HG03520 (cell line): ENCODE data around the gene KCNK18.
"Not testable (repeated sequence)": the region's sequence is repeated elsewhere in the genome, so short reads cannot be mapped to it uniquely, and the experiment has no call there.

Source experiments
- ATAC-seq: cut with Tn5 transposase; IDR thresholded peaks from one replicate; pipeline ENCODE4 v1.9.1; 2021; ENCODE audit warnings: mild to moderate bottlenecking, moderate library complexity; ENCODE audit not compliant: unreplicated experiment

Gene KCNK18

DNA sequence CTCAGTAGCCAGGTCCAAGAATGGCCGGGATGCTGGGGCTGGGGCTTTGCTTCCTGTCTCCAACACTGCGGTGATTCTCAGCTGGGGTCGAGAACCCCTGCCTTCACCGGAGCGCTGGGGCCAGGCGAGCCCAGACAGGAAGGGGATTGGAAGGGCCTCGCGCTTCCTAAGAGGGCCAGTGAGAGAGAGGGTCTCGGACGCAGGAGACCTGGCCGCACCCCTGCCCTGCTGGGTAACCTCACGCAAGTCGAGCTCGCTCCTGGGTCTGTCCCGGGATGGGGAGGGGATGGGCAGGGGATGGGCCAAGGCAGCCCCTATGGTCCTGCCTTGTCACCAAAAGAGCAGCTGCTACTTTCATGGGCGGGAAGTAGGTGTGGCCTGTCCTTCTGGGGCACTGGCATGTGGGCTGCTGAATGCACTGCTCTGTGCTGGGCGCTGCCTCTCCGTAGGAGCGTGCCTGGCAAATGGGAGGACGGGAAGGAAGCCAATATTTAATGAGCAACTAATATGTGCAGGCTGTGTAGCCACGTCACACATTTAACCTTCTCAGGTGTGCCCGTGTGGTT is 20.0 kb downstream of the KCNK18 start:
- no peak for ATAC-seq

DNA sequence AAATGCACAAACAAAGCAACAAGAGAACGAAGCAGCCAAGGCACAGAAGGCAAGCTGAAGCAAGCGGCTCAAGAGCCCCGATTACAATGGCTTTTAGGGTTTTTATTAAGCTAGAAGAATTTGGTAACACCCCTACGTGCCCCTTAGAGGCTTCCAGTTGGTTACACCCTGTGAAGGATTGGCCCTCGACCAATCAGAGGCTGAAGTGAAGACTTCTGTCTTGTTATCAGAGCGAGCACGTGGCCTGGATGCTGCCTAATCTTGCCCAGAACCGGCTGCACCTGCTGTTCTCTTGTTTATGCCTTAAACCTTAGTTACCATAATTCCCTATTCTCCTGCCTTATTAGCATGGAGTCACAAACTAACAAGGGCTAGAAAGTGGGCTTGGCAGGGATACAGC is 21.4 kb downstream of the KCNK18 start:
- no peak for ATAC-seq

DNA sequence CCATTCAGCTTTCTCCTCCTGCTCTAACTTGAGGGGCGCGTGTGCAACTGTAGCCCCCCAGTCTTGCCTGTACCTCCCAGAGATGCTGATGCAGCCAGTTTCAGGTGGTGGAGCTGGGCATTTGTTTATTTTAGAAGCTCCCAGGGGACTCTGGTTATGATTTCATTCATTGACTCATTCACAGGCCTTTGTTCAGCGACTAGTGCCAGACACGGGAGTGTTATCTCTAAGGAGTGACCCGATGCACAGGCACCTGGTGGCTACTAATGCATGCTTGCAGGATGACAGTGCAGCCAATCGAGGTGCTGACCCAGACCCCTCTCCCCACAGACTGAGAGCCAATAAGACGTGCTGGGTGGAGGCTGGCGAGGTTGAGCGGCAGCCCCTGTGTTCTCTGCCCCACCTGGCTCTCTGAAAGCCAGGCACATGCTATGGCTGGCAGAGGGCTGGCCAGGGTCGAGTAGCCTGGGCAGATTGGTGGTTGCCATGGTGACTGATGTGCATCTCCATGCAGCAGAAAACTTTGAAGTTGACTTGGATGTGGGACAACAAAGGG is 23.9 kb downstream of the KCNK18 start:
- ATAC-seq, result no peak

GRCh38 chr10:117222552-117222951 is 25.3 kb downstream of the KCNK18 start:
- ATAC-seq, result no peak

GRCh38 chr10:117222976-117223692 is 25.8 kb downstream of the KCNK18 start:
- no peak for ATAC-seq

GRCh38 chr10:117223693-117224430 is 26.6 kb downstream of the KCNK18 start:
- ATAC-seq, result no peak

DNA sequence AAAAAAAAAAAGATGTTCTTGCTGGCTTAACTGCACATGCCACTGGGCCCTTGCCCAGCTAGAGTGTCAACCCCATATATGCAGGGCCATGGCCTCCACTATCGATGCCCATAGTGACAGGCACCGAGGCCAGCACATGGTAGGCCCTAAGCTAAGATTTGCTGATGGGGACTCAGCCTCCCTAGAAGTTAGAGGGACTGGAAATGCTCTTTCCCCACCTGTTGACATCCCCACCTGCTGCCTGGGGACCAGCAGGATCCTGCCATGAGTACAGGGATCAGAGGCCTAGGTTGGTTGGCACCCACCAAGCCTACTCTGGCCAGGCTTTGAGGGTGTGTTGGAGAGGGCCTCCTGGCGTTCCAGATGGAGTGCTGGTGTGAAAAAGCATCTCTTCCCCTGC is 27.6 kb downstream of the KCNK18 start:
- no peak for ATAC-seq

DNA sequence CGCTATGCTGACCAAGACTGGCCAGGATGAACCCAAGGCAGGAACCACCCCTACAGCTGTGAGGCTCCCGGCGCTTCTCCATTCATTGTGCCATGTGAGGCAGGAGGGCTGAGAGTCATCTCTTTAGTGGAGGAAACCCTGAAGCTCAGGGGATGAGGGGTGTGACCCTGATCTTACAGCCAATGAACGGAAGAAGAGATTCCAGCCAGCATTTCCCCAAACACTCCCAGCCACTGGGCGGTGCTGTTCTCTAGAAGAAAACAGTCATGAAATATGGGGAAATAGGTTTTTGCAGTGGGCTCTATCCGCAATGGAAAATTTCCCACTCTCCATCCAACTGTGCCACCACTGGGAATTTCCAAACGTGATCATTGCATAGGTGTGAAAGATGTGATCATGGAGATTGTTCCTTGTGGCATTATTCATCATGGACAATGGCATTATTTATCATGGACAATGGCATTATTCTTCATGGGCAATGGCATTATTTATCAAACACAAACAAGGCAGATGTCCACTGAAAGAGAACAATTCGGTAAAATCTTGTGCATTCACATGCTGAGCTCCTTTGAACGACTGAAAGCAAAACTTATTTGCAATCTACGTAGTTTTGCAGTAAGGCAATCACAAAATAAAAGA is 29.6 kb downstream of the KCNK18 start:
- ATAC-seq, result peak; percentile 63

DNA sequence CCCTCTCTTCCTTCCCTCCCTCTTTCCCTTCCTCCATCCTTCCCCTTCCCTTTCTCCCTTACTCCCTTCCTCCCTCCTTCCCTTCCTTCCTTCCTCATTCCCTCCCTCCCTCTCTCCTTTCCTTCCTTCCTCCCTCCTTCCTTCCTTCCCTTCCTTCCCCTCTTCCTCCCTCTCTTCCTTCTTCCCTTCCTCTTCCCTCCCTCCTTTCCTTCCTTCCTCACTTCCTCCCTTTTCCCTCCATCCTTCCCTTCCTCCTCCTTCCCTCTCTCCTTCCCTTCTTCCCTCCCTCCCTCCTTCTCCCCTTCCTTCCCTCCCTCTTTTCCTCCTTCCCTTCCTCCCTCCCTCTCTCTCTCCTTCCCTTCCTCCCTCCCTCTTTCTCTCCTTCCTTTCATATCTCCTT is 30.9 kb downstream of the KCNK18 start:
- no peak for ATAC-seq

DNA sequence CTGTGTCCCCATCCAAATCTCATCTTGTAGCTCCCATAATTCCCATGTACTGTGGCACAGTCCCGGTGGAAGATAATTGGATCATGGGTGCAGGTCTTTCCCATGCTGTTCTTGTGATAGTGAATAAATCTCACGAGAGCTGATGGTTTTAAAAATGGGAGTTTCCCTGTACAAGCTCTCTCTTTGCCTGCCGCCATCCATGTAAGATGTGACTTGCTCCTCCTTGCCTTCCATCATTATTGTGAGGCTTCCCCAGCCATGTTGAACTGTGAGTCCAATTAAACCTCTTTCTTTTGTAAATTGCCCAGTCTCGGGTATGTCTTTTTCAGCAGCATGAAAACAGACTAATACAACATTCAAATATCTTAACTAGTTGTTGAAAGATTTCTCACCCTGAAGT is 32.8 kb downstream of the KCNK18 start:
- ATAC-seq, result not testable (repeated sequence)

GRCh38 chr10:117237401-117237991 is 40.2 kb downstream of the KCNK18 start:
- ATAC-seq, result no peak

- ATAC-seq, result no peak
Measured at GRCh38 chr10:117239051-117239450, 41.8 kb downstream of the KCNK18 start.

DNA sequence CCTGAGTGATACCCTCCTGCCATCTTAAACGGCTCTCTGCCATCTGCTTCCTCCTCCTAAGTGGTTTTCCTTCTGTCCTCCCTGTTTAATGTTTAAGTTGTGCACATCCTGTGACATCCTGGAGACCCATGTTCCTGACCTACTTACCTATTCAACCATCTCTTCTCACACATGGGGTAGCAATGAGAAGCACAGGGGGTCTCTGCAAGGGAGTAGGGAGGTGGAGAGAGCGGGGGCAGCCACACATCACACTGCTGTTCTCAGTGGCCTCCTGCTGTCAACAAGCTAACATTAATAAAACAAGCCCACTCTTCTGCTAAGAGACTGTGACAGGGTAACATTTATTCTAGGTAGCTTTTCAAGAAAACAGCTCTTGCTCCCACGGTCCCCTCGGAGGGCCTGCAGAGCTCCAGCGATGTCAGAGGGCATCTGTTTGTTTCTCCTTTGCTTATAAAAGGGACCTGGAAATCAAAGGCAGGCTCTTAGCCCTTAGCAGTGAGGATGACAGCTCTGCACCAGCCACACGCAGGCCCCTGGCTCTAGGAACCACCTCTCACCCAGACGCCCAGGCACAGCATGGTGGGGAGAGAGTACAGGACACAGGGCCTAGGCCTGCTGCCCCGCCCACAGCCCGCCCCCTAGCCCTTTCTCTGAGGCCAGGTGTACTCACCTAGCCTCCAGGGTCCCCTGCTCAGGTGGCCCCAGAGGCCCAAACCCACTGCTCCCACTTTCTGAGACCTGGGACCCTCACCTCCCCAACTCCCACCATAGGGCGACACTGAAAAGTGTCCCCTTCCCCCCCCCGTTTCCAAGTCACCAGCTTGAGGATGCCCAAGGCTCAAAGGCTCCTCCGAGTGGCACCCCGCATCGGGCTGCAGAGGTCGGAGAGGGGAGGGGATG is 42.7 kb downstream of the KCNK18 start:
- no peak for ATAC-seq

- no peak for ATAC-seq
Measured at GRCh38 chr10:117240621-117241529, 43.6 kb downstream of the KCNK18 start, which contains the start of gene SLC18A2. TSS of gene SLC18A2 (plus strand) at chr10:117241114. CDS start at chr10:117241694, 580 bp downstream.

DNA sequence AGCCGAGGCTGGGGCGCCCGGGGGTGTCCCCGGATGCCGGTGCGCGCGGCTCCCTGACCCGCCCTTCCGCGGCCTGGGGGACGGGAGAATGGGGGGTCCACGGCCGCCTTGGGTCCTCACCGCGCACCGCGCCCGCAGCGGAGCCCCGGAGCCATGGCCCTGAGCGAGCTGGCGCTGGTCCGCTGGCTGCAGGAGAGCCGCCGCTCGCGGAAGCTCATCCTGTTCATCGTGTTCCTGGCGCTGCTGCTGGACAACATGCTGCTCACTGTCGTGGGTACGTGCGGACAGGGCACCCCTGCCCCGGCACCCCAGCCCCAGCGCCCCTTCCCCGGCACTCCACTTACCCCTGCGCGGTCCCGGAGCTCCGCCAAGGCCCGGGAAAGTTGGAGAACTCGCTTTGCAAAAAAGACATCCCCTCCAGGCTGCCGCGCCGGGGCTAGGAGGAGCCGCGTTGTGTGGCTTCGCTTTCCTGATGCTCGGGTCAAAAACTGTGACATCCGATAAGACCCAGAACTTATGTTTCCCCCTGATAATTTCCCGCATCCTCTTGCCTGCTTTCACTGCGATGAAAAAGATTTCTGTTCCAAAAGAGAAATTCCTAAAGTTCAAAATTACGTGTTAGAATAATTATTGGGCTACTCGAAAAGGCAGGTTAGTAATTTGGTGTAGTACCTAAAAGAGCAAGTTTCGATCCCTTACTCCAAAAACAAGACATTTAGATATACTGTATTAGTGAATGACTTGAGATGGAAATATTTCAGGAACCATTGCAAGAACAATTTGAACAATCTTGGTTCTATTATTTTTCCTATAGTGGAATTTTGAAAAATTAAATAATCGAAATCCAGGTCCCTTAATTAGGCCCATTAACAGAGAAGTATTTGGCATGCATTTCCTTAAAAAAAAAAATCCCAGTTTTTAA is 44.5 kb downstream of the KCNK18 start:
- ATAC-seq, result no peak

- ATAC-seq, result no peak
Measured at GRCh38 chr10:117242463-117242832, 45.2 kb downstream of the KCNK18 start.

- ATAC-seq, result no peak
Measured at GRCh38 chr10:117246997-117247671, 49.8 kb downstream of the KCNK18 start.
